HEK293T (cell line): ENCODE data around the gene RNF43.

Experiments used
- CTCF ChIA-PET: fragments of 350-600 bp; formaldehyde crosslinking; extraction: SDS; loops from one replicate; lab custom pipeline; 2021; ENCODE audit warnings: antibody characterized with exemption, inconsistent platforms; lab: Yijun Ruan, JAX
- POLR2A ChIA-PET: fragments of 350-600 bp; formaldehyde crosslinking; extraction: SDS; loops from one replicate; lab custom pipeline; 2020; ENCODE audit warnings: antibody characterized with exemption, inconsistent platforms; lab: Yijun Ruan, JAX
- DNase-seq: peaks from one replicate; pipeline ENCODE4 v3.0.0; 2012; ENCODE audit warnings: mixed read lengths; ENCODE audit errors: extremely low spot score
- ARNT ChIP-seq: fragments of 450-650 bp; IDR thresholded peaks from 2 replicates; pipeline ENCODE4 v1.6.1; 2017; ENCODE audit warnings: mild to moderate bottlenecking
- BHLHE40 ChIP-seq: fragments of 450-650 bp; IDR thresholded peaks from 2 replicates; pipeline ENCODE4 v1.6.1; 2016; ENCODE audit warnings: mild to moderate bottlenecking, moderate library complexity, borderline replicate concordance
- CTBP1 ChIP-seq: fragments of 450-650 bp; IDR thresholded peaks from 2 replicates; pipeline ENCODE4 v1.6.1; 2016; ENCODE audit warnings: borderline replicate concordance
- ELF4 ChIP-seq: fragments of 450-650 bp; IDR thresholded peaks from 2 replicates; pipeline ENCODE4 v1.6.1; 2017; ENCODE audit warnings: antibody characterized with exemption
- FOXA1 ChIP-seq: fragments of 450-650 bp; IDR thresholded peaks from 2 replicates; pipeline ENCODE4 v1.6.1; 2016; ENCODE audit warnings: mild to moderate bottlenecking
- FOXK2 ChIP-seq: fragments of 450-650 bp; IDR thresholded peaks from 2 replicates; pipeline ENCODE4 v1.6.1; 2016; ENCODE audit warnings: mild to moderate bottlenecking
- FOXM1 ChIP-seq: fragments of 450-650 bp; IDR thresholded peaks from 2 replicates; pipeline ENCODE4 v1.6.1; 2017; ENCODE audit warnings: mild to moderate bottlenecking, borderline replicate concordance
- HDGF ChIP-seq: fragments of 450-650 bp; IDR thresholded peaks from 2 replicates; pipeline ENCODE4 v1.6.1; 2017; ENCODE audit warnings: antibody characterized with exemption, borderline replicate concordance
- L3MBTL2 ChIP-seq: fragments of 450-650 bp; conservative IDR thresholded peaks from 2 replicates; pipeline ENCODE4 v1.6.1; 2016; ENCODE audit warnings: mild to moderate bottlenecking
- LEF1 ChIP-seq: fragments of 450-650 bp; IDR thresholded peaks from 2 replicates; pipeline ENCODE4 v1.6.1; 2017; ENCODE audit warnings: mild to moderate bottlenecking, borderline replicate concordance
- NFRKB ChIP-seq: fragments of 450-650 bp; IDR thresholded peaks from 2 replicates; pipeline ENCODE4 v1.6.1; 2016; ENCODE audit warnings: mild to moderate bottlenecking, moderate library complexity
- SP1 ChIP-seq: fragments of 450-650 bp; IDR thresholded peaks from 2 replicates; pipeline ENCODE4 v1.6.1; 2017
- SUZ12 ChIP-seq: fragments of 450-650 bp; IDR thresholded peaks from 2 replicates; pipeline ENCODE4 v1.6.1; 2016; ENCODE audit warnings: mild to moderate bottlenecking
- TARDBP ChIP-seq: fragments of 450-650 bp; IDR thresholded peaks from 2 replicates; pipeline ENCODE4 v1.6.1; 2016
- ZNF384 ChIP-seq: fragments of 450-650 bp; IDR thresholded peaks from 2 replicates; pipeline ENCODE4 v1.6.1; 2016
- TF ChIP-seq, protein P1 (sequence below): fragments of 450-650 bp; IDR thresholded peaks from 2 replicates; pipeline ENCODE4 v1.6.1; 2016

Gene RNF43

DNA sequence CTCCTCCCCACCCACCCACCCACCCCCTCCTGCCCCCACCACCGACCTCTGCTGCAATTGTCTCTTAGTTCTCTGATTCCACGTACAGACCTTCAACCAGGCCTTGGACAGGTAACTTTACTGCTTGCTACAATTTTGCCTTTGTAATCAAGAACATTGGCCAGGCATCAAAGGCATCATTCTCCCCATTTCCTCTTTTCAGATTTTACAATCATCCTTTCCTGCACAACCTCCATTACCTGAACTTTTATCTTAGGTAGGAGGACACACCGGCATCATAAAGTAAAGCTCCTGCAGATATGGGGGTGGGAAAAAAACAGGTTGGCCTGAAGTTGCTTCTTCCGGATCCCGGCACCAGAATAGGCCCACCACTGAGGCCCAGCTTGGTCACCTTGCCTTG, 39.7 kb downstream of the RNF43 start:
- POLR2A ChIA-PET, result interaction anchor here (1.4 kb wide), 1 partner anchor 26 kb away, joined by 4 read pairs; the partner anchor contains the start of gene SUPT4H1

DNA sequence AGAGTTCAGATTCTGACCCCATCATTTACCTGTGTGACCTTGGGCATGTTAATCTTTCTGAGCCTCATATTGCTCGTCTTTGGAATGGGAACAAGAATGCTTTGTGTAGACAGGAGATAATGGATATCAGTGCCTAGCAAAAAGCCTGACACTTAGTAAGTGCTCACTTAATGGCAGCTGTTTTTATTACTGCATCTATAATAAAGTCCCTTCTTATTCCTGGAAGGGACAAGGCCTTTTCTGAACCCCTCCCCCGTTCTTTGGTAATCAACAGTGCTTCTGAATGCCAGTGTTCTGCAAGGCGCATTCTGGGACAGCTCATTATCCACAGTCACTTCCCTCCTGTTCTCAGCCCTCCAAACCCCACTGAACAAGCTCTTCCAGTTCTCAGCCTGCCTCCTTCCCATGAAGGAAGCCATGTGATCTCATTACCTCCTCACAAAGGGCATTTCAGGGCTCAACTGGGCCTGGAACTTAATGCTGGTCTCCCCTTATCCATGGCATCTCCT, 40.2 kb downstream of the RNF43 start:
- POLR2A ChIA-PET, result interaction anchor here (1.5 kb wide), 1 partner anchor 25 kb away, joined by 6 read pairs; the partner anchor contains the start of gene SUPT4H1
- TF ChIP-seq ZNF384 (no peak), TARDBP (no peak), NFRKB (no peak), SUZ12 (no peak), SP1 (no peak), ARNT (no peak), FOXM1 (no peak), BHLHE40 (no peak), HDGF (no peak), LEF1 (no peak)
- CTCF ChIA-PET, result no interaction called here
- no peak for DNase-seq

More for the DNA sequence above, 39.7 kb downstream of the RNF43 start:
- no peak for DNase-seq
- CTCF ChIA-PET, result no interaction called here
- TF ChIP-seq ELF4 (no peak), TARDBP (no peak), HDGF (no peak), FOXM1 (no peak), ARNT (no peak), CTBP1 (no peak)

DNA sequence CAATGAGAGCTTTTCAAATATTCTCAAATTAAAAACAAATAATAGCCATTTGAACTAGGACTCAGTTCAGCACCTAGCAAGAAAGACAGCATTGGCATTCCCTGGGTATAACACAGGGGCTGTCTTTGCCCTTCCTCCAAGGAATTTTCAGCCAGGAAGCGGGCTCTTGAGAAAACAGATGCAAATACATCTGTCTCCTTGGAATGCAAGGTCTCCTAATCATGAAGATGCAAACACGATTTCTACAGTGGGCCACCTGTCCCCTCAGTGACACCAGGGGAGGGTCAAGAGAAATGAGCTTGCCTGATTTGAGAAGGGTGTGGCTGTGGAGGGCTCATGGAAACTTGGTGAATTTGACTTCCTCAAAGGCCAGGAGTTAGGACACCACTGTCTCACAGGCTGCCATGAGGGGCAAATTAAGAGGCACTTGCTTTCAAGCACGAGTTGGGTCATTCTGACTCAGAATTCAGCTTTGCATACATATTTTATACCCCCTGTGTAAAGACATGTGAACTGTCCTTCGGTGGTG, 40.8 kb downstream of the RNF43 start:
- POLR2A ChIA-PET, result interaction anchor here (1.5 kb wide), 1 partner anchor 24 kb away, joined by 6 read pairs; the partner anchor contains the start of gene SUPT4H1
- CTCF ChIA-PET, result no interaction called here
- DNase-seq, result no peak
- TF ChIP-seq HDGF (no peak), CTBP1 (no peak), FOXM1 (no peak), FOXK2 (no peak), TARDBP (no peak), SP1 (no peak), L3MBTL2 (no peak), LEF1 (no peak), ZNF384 (no peak), BHLHE40 (no peak), ELF4 (no peak), ARNT (no peak), FOXA1 (no peak), SUZ12 (no peak), NFRKB (no peak)
- TF ChIP-seq, protein P1, sequence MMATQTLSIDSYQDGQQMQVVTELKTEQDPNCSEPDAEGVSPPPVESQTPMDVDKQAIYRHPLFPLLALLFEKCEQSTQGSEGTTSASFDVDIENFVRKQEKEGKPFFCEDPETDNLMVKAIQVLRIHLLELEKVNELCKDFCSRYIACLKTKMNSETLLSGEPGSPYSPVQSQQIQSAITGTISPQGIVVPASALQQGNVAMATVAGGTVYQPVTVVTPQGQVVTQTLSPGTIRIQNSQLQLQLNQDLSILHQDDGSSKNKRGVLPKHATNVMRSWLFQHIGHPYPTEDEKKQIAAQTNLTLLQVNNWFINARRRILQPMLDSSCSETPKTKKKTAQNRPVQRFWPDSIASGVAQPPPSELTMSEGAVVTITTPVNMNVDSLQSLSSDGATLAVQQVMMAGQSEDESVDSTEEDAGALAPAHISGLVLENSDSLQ, result no peak

DNA sequence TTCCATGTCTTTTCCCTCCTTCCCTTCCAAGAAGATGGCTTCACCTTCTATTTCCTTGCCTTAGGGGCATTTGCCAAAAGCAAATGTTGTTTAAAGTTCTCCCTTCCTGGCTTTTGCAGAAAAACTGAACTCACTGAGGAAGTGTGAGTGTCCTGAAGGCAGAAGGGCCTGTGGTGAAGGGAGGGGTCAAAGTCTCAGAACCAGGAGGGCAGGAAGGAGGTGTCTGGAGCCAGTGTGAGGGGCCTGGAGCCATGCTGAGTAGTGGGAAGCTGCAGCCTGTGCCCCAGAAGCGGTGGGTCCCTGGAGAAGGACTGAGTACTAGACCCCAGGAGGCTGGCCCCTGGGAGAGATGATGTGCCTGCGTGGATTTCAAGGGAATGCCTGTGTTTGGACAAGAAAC, 41.5 kb downstream of the RNF43 start:
- TF ChIP-seq L3MBTL2 (no peak), ZNF384 (no peak), NFRKB (no peak), FOXK2 (no peak), TARDBP (no peak), ARNT (no peak), HDGF (no peak), SUZ12 (no peak), SP1 (no peak), BHLHE40 (no peak), ELF4 (no peak), LEF1 (no peak), CTBP1 (no peak), FOXA1 (no peak), FOXM1 (no peak)
- TF ChIP-seq, protein P1, result no peak
- DNase-seq, result no peak
- ChIA-PET CTCF (no interaction called here), POLR2A (interaction anchor here (1.5 kb wide), 1 partner anchor 23 kb away, joined by 6 read pairs; the partner anchor contains the start of gene SUPT4H1)

DNA sequence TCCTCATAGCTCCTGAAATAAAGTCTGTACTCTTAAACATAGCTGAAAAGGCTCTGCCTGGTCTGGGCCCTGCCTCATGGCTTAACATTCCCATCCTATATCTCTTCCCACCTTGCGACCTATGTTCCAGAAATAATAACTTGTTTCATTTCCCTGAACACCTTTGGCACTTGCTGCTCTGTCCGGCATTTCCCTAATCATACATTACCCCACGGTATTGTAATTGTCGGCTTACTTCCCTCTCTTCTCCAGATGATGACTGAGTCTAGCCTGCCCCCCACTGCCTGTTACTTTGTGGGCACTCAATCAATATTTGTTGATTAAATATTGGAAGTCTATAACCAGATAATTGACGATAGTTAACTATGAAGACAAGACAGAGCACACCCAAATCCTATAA, 42.1 kb downstream of the RNF43 start:
- no peak for DNase-seq
- CTCF ChIA-PET, result no interaction called here
- POLR2A ChIA-PET, result no interaction called here
- TF ChIP-seq ELF4, result no peak
- TF ChIP-seq TARDBP, result no peak
- no peak for TF ChIP-seq CTBP1
- TF ChIP-seq L3MBTL2, result no peak
- TF ChIP-seq BHLHE40, result no peak
- TF ChIP-seq HDGF, result no peak
- TF ChIP-seq, protein P1, result no peak

DNA sequence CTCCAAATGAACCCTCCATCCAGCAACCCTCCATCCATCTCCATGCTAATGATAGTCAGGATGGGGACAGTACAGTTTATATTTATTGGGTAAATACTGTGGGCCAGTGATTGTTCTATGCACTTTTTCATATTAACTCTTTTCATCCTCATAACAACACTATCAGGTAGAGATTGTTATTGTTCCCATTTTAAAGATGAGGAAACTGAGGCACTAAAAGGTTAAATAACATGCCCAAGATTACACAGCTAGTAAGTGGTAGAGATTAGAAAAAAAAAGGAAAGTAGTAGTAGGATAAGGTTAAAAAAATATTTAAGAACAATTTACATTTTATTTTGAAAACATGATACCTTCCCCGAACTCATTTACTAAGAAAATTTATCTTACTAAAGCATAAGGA, 43.4 kb downstream of the RNF43 start:
- POLR2A ChIA-PET, result no interaction called here
- CTCF ChIA-PET, result no interaction called here
- no peak for TF ChIP-seq NFRKB
- no peak for TF ChIP-seq FOXK2
- TF ChIP-seq ZNF384, result no peak
- no peak for TF ChIP-seq FOXM1
- no peak for TF ChIP-seq L3MBTL2
- no peak for DNase-seq
